H1 (cell line): ENCODE results near the gene YEATS2. TPM values are rescaled to one million over a fixed set of nuclear protein-coding genes. Genes with fewer than 3 reads are reported as not detected.

Source experiments
- CTCF ChIA-PET: fragments of 300-600 bp; sonication (Branson Sonifier 250); formaldehyde crosslinking; loops from one replicate; lab custom pipeline; 2021; ENCODE audit not compliant: partially characterized antibody; lab: Charles Lee
- POLR2A ChIA-PET: fragments of 300-600 bp; sonication (Branson Sonifier 250); formaldehyde crosslinking; loops from one replicate; lab custom pipeline; 2021; ENCODE audit warnings: inconsistent platforms; ENCODE audit not compliant: partially characterized antibody; lab: Charles Lee
- DNase-seq, 2 experiments: peaks; one replicate each; pipeline versions ENCODE4 v3.0.0 to v3.0.0-alpha.2; 2010 to 2022; ENCODE audit warnings: low spot score in 2 of 2, low read depth in 1 of 2, mixed read lengths in 1 of 2
- FAIRE-seq: peaks from 2 replicates; lab custom pipeline; 2011; peaks lifted over from hg19 to GRCh38; lab: Jason Lieb, UNC
- H2AFZ ChIP-seq: 2 replicates; pipeline ENCODE4 v1.8.1; 2012; ENCODE audit warnings: low read length, inconsistent platforms
- H2AK5ac ChIP-seq: 2 replicates; pipeline ENCODE4 v1.6.1; 2013; ENCODE audit warnings: low read depth, low read length
- H2BK120ac ChIP-seq: replicated peaks from 2 replicates; pipeline ENCODE3; 2013; ENCODE audit warnings: low read depth, low read length, inconsistent platforms
- H2BK12ac ChIP-seq: 2 replicates; pipeline ENCODE4 v1.6.1; 2013; ENCODE audit warnings: low read depth, low read length
- H2BK15ac ChIP-seq: 2 replicates; pipeline ENCODE4 v1.6.1; 2013; ENCODE audit warnings: low read length
- H2BK20ac ChIP-seq: 2 replicates; pipeline ENCODE4 v1.6.1; 2013; ENCODE audit warnings: low read length
- H2BK5ac ChIP-seq: 2 replicates; pipeline ENCODE4 v1.6.1; 2013; ENCODE audit warnings: low read depth, low read length
- H3K14ac ChIP-seq: 2 replicates; pipeline ENCODE4 v1.6.1; 2013; ENCODE audit warnings: inconsistent platforms; ENCODE audit not compliant: insufficient read length
- H3K18ac ChIP-seq: 2 replicates; pipeline ENCODE4 v1.6.1; 2013; ENCODE audit warnings: low read length; ENCODE audit errors: extremely low read depth
- H3K23ac ChIP-seq: 2 replicates; pipeline ENCODE4 v1.6.1; 2013; ENCODE audit warnings: inconsistent platforms; ENCODE audit not compliant: insufficient read length
- H3K23me2 ChIP-seq: 2 replicates; pipeline ENCODE4 v1.6.1; 2013; ENCODE audit warnings: low read depth, low read length
- H3K27ac ChIP-seq: 2 replicates; pipeline ENCODE4 v1.6.1; 2011; ENCODE audit warnings: low read depth, low read length, inconsistent platforms
- H3K27me3 ChIP-seq, 4 experiments: replicated peaks in 1 of 4; 1 replicate in 1 of 4; 2 replicates in 3 of 4; pipeline versions ENCODE4 v1.6.1 to v1.8.1; 2011 to 2013; ENCODE audit warnings: low read length in 3 of 4, mild to moderate bottlenecking in 3 of 4, inconsistent platforms in 2 of 4, mixed read lengths in 2 of 4, moderate library complexity in 1 of 4; ENCODE audit not compliant: control insufficient read depth in 3 of 4, insufficient read depth in 3 of 4; ENCODE audit errors: extremely low read depth in 1 of 4
- H3K36me3 ChIP-seq, 4 experiments: 2 replicates each; pipeline versions ENCODE4 v1.6.1 to v1.8.1; 2011 to 2013; ENCODE audit warnings: mild to moderate bottlenecking in 4 of 4, low read length in 3 of 4, moderate library complexity in 2 of 4, control low read depth in 1 of 4, inconsistent platforms in 1 of 4; ENCODE audit not compliant: insufficient read depth in 4 of 4, control insufficient read depth in 2 of 4
- H3K4ac ChIP-seq: replicated peaks from 2 replicates; pipeline ENCODE3; 2013; ENCODE audit warnings: low read length, low read depth, mixed read lengths, inconsistent platforms; ENCODE audit not compliant: insufficient read length
- H3K4me1 ChIP-seq, 4 experiments: replicated peaks in 1 of 4; 1 replicate in 1 of 4; 2 replicates in 3 of 4; pipeline versions ENCODE4 v1.6.1 to v1.8.1; 2011 to 2013; ENCODE audit warnings: low read length in 3 of 4, inconsistent platforms in 2 of 4, mixed read lengths in 1 of 4; ENCODE audit not compliant: insufficient read depth in 4 of 4, control insufficient read depth in 3 of 4
- H3K4me2 ChIP-seq, 2 experiments: 2 replicates each; pipeline versions ENCODE4 v1.6.1 to v1.8.1; 2011 to 2013; ENCODE audit warnings: low read depth in 2 of 2, low read length in 2 of 2, control low read depth in 1 of 2, inconsistent platforms in 1 of 2, mild to moderate bottlenecking in 1 of 2; ENCODE audit not compliant: insufficient read depth in 1 of 2
- H3K4me3 ChIP-seq, 4 experiments: fragments of 200-600, 300-600 bp in 1 of 4; sonication (generic), shearing (Covaris generic), sonication (Bioruptor Twin) in 1 of 4; 2 replicates each; pipeline versions ENCODE4 v1.5.1 to v1.8.1; 2011 to 2016; ENCODE audit warnings: low read length in 4 of 4, low read depth in 3 of 4, control low read depth in 2 of 4, inconsistent platforms in 2 of 4, mild to moderate bottlenecking in 2 of 4, mixed read lengths in 1 of 4, moderate library complexity in 1 of 4; ENCODE audit not compliant: insufficient read depth in 2 of 4; ENCODE audit errors: extremely low read depth in 1 of 4
- H3K56ac ChIP-seq: replicated peaks from 2 replicates; pipeline ENCODE3; 2013; ENCODE audit warnings: low read depth, mild to moderate bottlenecking, mixed read lengths, low read length, inconsistent platforms; ENCODE audit not compliant: insufficient read length
- H3K79me1 ChIP-seq: 2 replicates; pipeline ENCODE4 v1.6.1; 2013; ENCODE audit warnings: low read depth, low read length, control low read depth
- H3K79me2 ChIP-seq, 2 experiments: 2 replicates each; pipeline versions ENCODE4 v1.6.1 to v1.8.1; 2012 to 2013; ENCODE audit warnings: low read length in 2 of 2, mild to moderate bottlenecking in 2 of 2, inconsistent platforms in 1 of 2; ENCODE audit not compliant: insufficient read depth in 2 of 2, control insufficient read depth in 1 of 2
- H3K9ac ChIP-seq, 4 experiments: replicated peaks in 1 of 4; 1 replicate in 1 of 4; 2 replicates in 3 of 4; pipeline versions ENCODE4 v1.6.1 to v1.8.1; 2011 to 2013; ENCODE audit warnings: low read depth in 3 of 4, low read length in 3 of 4, control low read depth in 2 of 4, mild to moderate bottlenecking in 2 of 4, moderate library complexity in 2 of 4, inconsistent platforms in 1 of 4; ENCODE audit errors: extremely low read depth in 1 of 4
- H3K9me3 ChIP-seq, 2 experiments: 2 replicates each; pipeline versions ENCODE4 v1.6.1 to v1.8.1; 2012 to 2013; ENCODE audit warnings: mild to moderate bottlenecking in 2 of 2, moderate library complexity in 2 of 2, control low read depth in 1 of 2, inconsistent platforms in 1 of 2, low read depth in 1 of 2, low read length in 1 of 2, mixed read lengths in 1 of 2; ENCODE audit not compliant: insufficient read depth in 2 of 2
- H4K20me1 ChIP-seq, 2 experiments: replicated peaks in 1 of 2; 2 replicates each; pipeline versions ENCODE3 to v1.8.1; 2011 to 2013; ENCODE audit warnings: inconsistent platforms in 2 of 2, low read length in 2 of 2, mild to moderate bottlenecking in 1 of 2; ENCODE audit not compliant: insufficient read depth in 2 of 2, control insufficient read depth in 1 of 2
- H4K5ac ChIP-seq: 2 replicates; pipeline ENCODE4 v1.6.1; 2013; ENCODE audit warnings: low read length, low read depth, mixed read lengths, inconsistent platforms; ENCODE audit not compliant: insufficient read length
- H4K8ac ChIP-seq: 2 replicates; pipeline ENCODE4 v1.8.0; 2013; ENCODE audit warnings: mild to moderate bottlenecking, moderate library complexity, low read length, inconsistent platforms; ENCODE audit not compliant: insufficient read depth; ENCODE audit errors: extremely low read depth
- H4K91ac ChIP-seq: replicated peaks from 2 replicates; pipeline ENCODE3; 2013; ENCODE audit warnings: low read length, mixed read lengths, inconsistent platforms; ENCODE audit not compliant: insufficient read length
- BCL11A ChIP-seq, 2 experiments: IDR thresholded peaks; one replicate each; pipeline ENCODE4 v1.6.1; 2011; ENCODE audit warnings: low read depth in 2 of 2, low read length in 2 of 2, mild to moderate bottlenecking in 2 of 2
- BRCA1 ChIP-seq: IDR thresholded peaks from 2 replicates; pipeline ENCODE4 v1.6.1; 2012; ENCODE audit warnings: low read depth, low read length, improper control_type of control experiment
- CBX5 ChIP-seq: fragments of 300-800, 300-1000 bp; sonication (generic); IDR thresholded peaks from 2 replicates; pipeline ENCODE4 v1.7.1; 2016; ENCODE audit warnings: antibody characterized with exemption, low read length, low read depth
- CBX8 ChIP-seq: fragments of 300-800, 300-1000 bp; sonication (generic); IDR thresholded peaks from 2 replicates; pipeline ENCODE4 v1.7.1; 2016; ENCODE audit warnings: low read depth, low read length, borderline replicate concordance
- CEBPB ChIP-seq: IDR thresholded peaks from 2 replicates; pipeline ENCODE4 v1.6.1; 2012; ENCODE audit warnings: low read depth, low read length
- CHD2 ChIP-seq: IDR thresholded peaks from 2 replicates; pipeline ENCODE4 v1.6.1; 2012; ENCODE audit warnings: low read length, improper control_type of control experiment
- CREB1 ChIP-seq: IDR thresholded peaks from 2 replicates; pipeline ENCODE4 v1.6.1; 2012; ENCODE audit warnings: inconsistent platforms
- EP300 ChIP-seq, 2 experiments: IDR thresholded peaks; 1 replicate in 1 of 2; 2 replicates in 1 of 2; pipeline ENCODE4 v1.6.1; 2011 to 2012; ENCODE audit warnings: low read depth in 2 of 2, low read length in 2 of 2, mild to moderate bottlenecking in 2 of 2, borderline replicate concordance in 1 of 2, inconsistent platforms in 1 of 2, moderate library complexity in 1 of 2
- FOSL1 ChIP-seq: IDR thresholded peaks from 2 replicates; pipeline ENCODE4 v1.6.1; 2011; ENCODE audit warnings: mild to moderate bottlenecking, low read depth, low read length, moderate library complexity; ENCODE audit not compliant: insufficient read depth
- JUND ChIP-seq: IDR thresholded peaks from 2 replicates; pipeline ENCODE4 v1.6.1; 2011; ENCODE audit warnings: mild to moderate bottlenecking, improper control_type of control experiment, low read length
- KDM4A ChIP-seq: IDR thresholded peaks from one replicate; pipeline ENCODE4 v1.7.1; 2012; ENCODE audit warnings: low read depth, mild to moderate bottlenecking, moderate library complexity, low read length, inconsistent platforms; ENCODE audit not compliant: severe bottlenecking
- KDM5A ChIP-seq: fragments of 200-600 bp; IDR thresholded peaks from 2 replicates; pipeline ENCODE4 v1.7.1; 2012; ENCODE audit warnings: mild to moderate bottlenecking, low read length, inconsistent platforms, mixed read lengths
- SIX5 ChIP-seq: IDR thresholded peaks from 2 replicates; pipeline ENCODE4 v1.6.1; 2011; ENCODE audit warnings: mild to moderate bottlenecking, low read depth, low read length
- SP4 ChIP-seq: IDR thresholded peaks from 2 replicates; pipeline ENCODE4 v1.6.1; 2012; ENCODE audit warnings: low read length, inconsistent platforms
- SRF ChIP-seq: IDR thresholded peaks from 2 replicates; pipeline ENCODE4 v1.6.1; 2011; ENCODE audit warnings: mild to moderate bottlenecking, low read depth, low read length, moderate library complexity
- YY1 ChIP-seq: IDR thresholded peaks from 2 replicates; pipeline ENCODE4 v1.6.1; 2011; ENCODE audit warnings: low read depth, mild to moderate bottlenecking, low read length
- WGBS, 2 experiments: shearing (Covaris generic) in 1 of 2; methylation state at CpG; one replicate each; pipeline versions ENCODE4 v1.1.6 to v1.1.7; 2013 to 2015; ENCODE audit warnings: low lambda C conversion rate in 2 of 2, mixed read lengths in 2 of 2, inconsistent platforms in 1 of 2, low coverage in 1 of 2, missing lambda C conversion rate in 1 of 2; ENCODE audit not compliant: insufficient replicate concordance in 2 of 2, insufficient coverage in 1 of 2, insufficient read length in 1 of 2; ENCODE audit errors: extremely low coverage in 1 of 2, missing lambda C conversion rate in 1 of 2; 5-methylcytosine and 5-hydroxymethylcytosine counted together
- polyA plus RNA-seq, 7 experiments: library from polyadenylated mRNA; depleted of rRNA in 3 of 7; stranded (reverse) in 5 of 7; unstranded in 2 of 7; fragments of >200 nt in 5 of 7; fragments of 200-250 nt in 2 of 7; gene quantifications; 1 replicate in 5 of 7; 2 replicates in 1 of 7; 4 replicates in 1 of 7; pipeline versions ENCODE4 v1.2.1 to v1.2.3, GENCODE V29; 2011 to 2013; ENCODE audit warnings: missing spikeins in 2 of 7, mixed read lengths in 2 of 7
- total RNA-seq: library from RNA; stranded (reverse); fragmentation: NEBNext Ultra II Directional; extraction: Animal tissue kit (Norgen Biotek cat#: 25700); gene quantifications from 2 replicates; pipeline ENCODE4 v1.2.1, GENCODE V29; 2021

Gene YEATS2
- total and polyA plus RNA-seq, 2 of the 8 experiments (the other 6 are each of a cell fraction or from before 2014, with no cell fraction given), result 35.3 to 53.7 TPM

DNA sequence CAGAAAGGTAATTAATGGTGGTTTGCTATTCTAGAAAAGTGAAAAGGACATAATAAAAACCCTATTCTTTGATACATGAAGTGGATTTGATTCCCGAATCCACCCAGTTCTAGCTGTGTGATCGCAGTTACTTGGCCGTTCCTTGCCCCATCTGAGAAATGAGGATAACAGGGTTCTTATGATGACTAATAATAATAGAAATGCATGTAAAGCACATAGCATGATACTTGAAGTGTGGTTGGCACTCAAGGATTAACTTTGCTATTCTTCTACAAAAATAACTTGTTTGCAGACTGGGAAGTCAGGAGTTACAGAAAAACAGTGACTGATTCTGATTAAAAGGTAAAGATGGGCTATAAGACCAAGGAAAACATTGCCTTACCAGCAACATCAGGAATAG lies 160.3 kb downstream of the YEATS2 start:
- H3K79me1 ChIP-seq, result no peaks in the 10 kb centered on the region
- no peak overlapping the region for H4K5ac ChIP-seq
- no peak overlapping the region for H3K56ac ChIP-seq
- no peak overlapping the region for H3K14ac ChIP-seq
- no peaks in the 10 kb centered on the region for H3K79me2 ChIP-seq
- no peak for FAIRE-seq
- H2BK15ac ChIP-seq, result no peak overlapping the region
- 94% methylated on average over 3 of the region's 3 CpGs; no CpG with 5 or more reads in 1 of the 2 experiments for WGBS, 2 experiments
- H4K8ac ChIP-seq, result no peak overlapping the region
- H2AK5ac ChIP-seq, result no peak overlapping the region
- H3K4ac ChIP-seq, result no peak overlapping the region
- H2BK20ac ChIP-seq, result no peak overlapping the region
- ChIA-PET CTCF (interaction anchor here (1.0 to 1.1 kb wide), 2 partner anchors 9 to 152 kb away, joined by 3 read pairs; no protein-coding TSS in a partner anchor), POLR2A (interaction anchor here (0.6 to 1.2 kb wide), 2 partner anchors 12 to 292 kb away, joined by 3 to 4 read pairs; no protein-coding TSS in a partner anchor)
- no peak overlapping the region for H3K27ac ChIP-seq
- no peak overlapping the region for H2BK120ac ChIP-seq
- no peak overlapping the region for H2BK12ac ChIP-seq
- H4K91ac ChIP-seq, result no peak overlapping the region
- no peaks in the 10 kb centered on the region for H3K27me3 ChIP-seq
- no peak for DNase-seq
- H3K4me2 ChIP-seq, result no peak overlapping the region
- H4K20me1 ChIP-seq, result no peaks in the 10 kb centered on the region
- H3K9ac ChIP-seq, result no peak overlapping the region
- H3K4me3 ChIP-seq, result no peak overlapping the region
- H3K9me3 ChIP-seq, result no peaks in the 10 kb centered on the region
- H3K23me2 ChIP-seq, result no peaks in the 10 kb centered on the region
- no peaks in the 10 kb centered on the region for H3K4me1 ChIP-seq
- no peak overlapping the region for H3K23ac ChIP-seq
- H3K36me3 ChIP-seq, result peaks cover 13 to 57% (median 39%) of the 10 kb centered on the region in 4 experiments
- H2AFZ ChIP-seq, result no peak overlapping the region
- no peak overlapping the region for H3K18ac ChIP-seq
- H2BK5ac ChIP-seq, result no peak overlapping the region
- TF ChIP-seq CEBPB (no peak), YY1 (no peak), CREB1 (no peak), SP4 (no peak), EP300 (IDR thresholded peaks at IDR 0.05; ENCODE audit: borderline replicate concordance in 1 of 2, low read depth in 2 of 2, low read length in 2 of 2) (no peak), CBX8 (no peak), FOSL1 (no peak), SRF (no peak), SIX5 (no peak), JUND (no peak), KDM5A (no peak), CHD2 (no peak), BRCA1 (no peak), CBX5 (no peak), KDM4A (no peak), BCL11A (IDR thresholded peaks at IDR 0.05; ENCODE audit: low read depth in 2 of 2, low read length in 2 of 2) (no peak)
